ENCODE results near the gene ZDHHC13.

DNA sequence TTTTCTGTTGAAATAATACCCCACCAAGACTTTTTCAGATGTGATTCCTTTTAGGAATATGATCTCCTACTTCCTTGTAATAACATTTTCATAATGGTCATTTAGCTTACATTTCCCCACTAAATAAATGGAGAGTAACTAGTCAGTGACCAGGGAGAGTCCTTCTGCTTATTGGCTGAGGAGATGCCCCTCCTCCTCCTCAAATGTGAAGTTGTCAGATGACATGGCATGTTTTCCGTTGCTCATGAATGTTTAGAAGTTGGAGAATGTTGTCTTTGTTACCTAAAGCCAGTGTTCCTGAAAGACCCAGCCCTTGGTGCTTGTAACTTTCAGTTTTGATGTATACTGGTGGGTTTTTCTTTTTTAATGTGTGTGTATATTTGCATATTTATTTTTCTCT is 46.6 kb downstream of the ZDHHC13 start:
- TF ChIP-seq, protein P1, sequence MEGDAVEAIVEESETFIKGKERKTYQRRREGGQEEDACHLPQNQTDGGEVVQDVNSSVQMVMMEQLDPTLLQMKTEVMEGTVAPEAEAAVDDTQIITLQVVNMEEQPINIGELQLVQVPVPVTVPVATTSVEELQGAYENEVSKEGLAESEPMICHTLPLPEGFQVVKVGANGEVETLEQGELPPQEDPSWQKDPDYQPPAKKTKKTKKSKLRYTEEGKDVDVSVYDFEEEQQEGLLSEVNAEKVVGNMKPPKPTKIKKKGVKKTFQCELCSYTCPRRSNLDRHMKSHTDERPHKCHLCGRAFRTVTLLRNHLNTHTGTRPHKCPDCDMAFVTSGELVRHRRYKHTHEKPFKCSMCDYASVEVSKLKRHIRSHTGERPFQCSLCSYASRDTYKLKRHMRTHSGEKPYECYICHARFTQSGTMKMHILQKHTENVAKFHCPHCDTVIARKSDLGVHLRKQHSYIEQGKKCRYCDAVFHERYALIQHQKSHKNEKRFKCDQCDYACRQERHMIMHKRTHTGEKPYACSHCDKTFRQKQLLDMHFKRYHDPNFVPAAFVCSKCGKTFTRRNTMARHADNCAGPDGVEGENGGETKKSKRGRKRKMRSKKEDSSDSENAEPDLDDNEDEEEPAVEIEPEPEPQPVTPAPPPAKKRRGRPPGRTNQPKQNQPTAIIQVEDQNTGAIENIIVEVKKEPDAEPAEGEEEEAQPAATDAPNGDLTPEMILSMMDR (IDR thresholded peaks at IDR 0.05): no peak
- TF ChIP-seq POLR2A (IDR thresholded peaks at IDR 0.05): no peak

Measured in esophagus squamous epithelium (tissue), 4 donors.